ENCODE results near the gene EFCAB12.

- TF ChIP-seq CTCF (conservative IDR thresholded peaks at IDR 0.05; ENCODE audit: low read depth, low read length) (no peak), EZH2 (IDR thresholded peaks at IDR 0.05; ENCODE audit: borderline replicate concordance, low read depth, low read length, poor library complexity, severe bottlenecking) (no peak)
These were observed 12.3 kb upstream of the EFCAB12 start for GRCh38 chr3:129440618-129441190.

All from A673 (cell line).